Mucosa of stomach (tissue), 1 donor: Measurements from ENCODE around the gene WDFY3.

Source experiments
- H3K27me3 ChIP-seq: one replicate; pipeline ENCODE4 v1.7.0; 2013; ENCODE audit warnings: mild to moderate bottlenecking, low read length; ENCODE audit not compliant: control insufficient read depth, insufficient read depth
- H3K36me3 ChIP-seq: one replicate; pipeline ENCODE4 v1.7.0; 2013; ENCODE audit warnings: low read length; ENCODE audit not compliant: control insufficient read depth, insufficient read depth
- H3K4me1 ChIP-seq: one replicate; pipeline ENCODE4 v1.7.0; 2013; ENCODE audit warnings: mild to moderate bottlenecking, low read length; ENCODE audit not compliant: control insufficient read depth, insufficient read depth
- H3K4me3 ChIP-seq: one replicate; pipeline ENCODE4 v1.7.0; 2013; ENCODE audit warnings: low read length
- H3K9ac ChIP-seq: one replicate; pipeline ENCODE4 v1.7.0; 2013; ENCODE audit warnings: mild to moderate bottlenecking, low read length, moderate library complexity
- H3K9me3 ChIP-seq: one replicate; pipeline ENCODE4 v1.7.0; 2013; ENCODE audit warnings: mild to moderate bottlenecking, low read length, moderate library complexity; ENCODE audit not compliant: control insufficient read depth
- donor health status: Pancreatic carcinoma.

Gene WDFY3

DNA sequence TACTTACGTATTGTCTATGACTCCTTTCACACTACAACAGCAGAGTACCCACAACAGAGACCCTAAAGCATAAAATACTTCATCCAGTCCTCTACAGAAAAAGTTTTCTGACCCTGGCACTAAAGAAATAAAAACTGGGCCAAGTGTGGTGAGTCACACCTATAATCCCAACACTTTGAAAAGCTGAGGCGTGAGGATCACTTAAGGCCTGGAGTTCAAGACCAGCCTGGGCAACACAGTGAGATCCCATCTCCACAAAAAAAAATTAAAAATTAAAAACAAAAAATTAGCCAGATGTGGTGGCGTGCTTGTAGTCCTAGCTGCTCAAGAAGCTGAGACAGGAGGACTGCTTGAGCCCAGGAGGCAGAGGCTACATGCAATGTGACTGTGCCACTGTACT lies 66.9 kb downstream of the WDFY3 start:
- Histone ChIP-seq H3K9ac (no peak overlapping the region), H3K27me3 (no peaks in the 10 kb centered on the region), H3K9me3 (no peaks in the 10 kb centered on the region), H3K36me3 (no peaks in the 10 kb centered on the region), H3K4me1 (no peaks in the 10 kb centered on the region), H3K4me3 (no peak overlapping the region)

- Histone ChIP-seq H3K9ac (no peak overlapping the region), H3K27me3 (no peaks in the 10 kb centered on the region), H3K4me3 (no peak overlapping the region), H3K9me3 (no peaks in the 10 kb centered on the region), H3K4me1 (no peaks in the 10 kb centered on the region), H3K36me3 (no peaks in the 10 kb centered on the region)
Measured at GRCh38 chr4:84897516-84897915, 69.0 kb downstream of the WDFY3 start.

- H3K9ac ChIP-seq: no peak overlapping the region
- no peaks in the 10 kb centered on the region for H3K36me3 ChIP-seq
- H3K27me3 ChIP-seq: no peaks in the 10 kb centered on the region
- H3K4me1 ChIP-seq: no peaks in the 10 kb centered on the region
- no peak overlapping the region for H3K4me3 ChIP-seq
- H3K9me3 ChIP-seq: no peaks in the 10 kb centered on the region
Measured at GRCh38 chr4:84895283-84895682, 71.2 kb downstream of the WDFY3 start.

DNA sequence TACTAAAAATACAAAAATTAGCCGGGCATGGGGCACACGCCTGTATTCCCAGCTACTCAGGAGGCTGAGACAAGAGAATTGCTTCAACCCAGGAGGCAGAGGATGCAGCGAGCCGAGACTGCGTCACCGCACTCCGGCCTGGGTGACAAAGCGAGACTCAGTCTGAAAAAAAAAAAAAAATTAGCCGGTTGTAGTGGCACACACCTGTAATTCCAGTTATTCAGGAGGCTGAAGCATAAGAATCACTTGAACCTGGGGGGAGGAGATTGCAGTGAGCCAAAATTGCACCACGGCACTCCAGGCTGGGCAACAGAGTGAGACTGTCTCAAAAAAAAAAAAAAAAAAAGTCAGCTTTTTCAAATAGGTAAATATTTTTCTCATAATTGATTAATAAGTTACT lies 71.9 kb downstream of the WDFY3 start:
- Histone ChIP-seq H3K9ac (no peak overlapping the region), H3K36me3 (no peaks in the 10 kb centered on the region), H3K4me3 (no peak overlapping the region), H3K27me3 (no peaks in the 10 kb centered on the region), H3K9me3 (no peaks in the 10 kb centered on the region), H3K4me1 (no peaks in the 10 kb centered on the region)

DNA sequence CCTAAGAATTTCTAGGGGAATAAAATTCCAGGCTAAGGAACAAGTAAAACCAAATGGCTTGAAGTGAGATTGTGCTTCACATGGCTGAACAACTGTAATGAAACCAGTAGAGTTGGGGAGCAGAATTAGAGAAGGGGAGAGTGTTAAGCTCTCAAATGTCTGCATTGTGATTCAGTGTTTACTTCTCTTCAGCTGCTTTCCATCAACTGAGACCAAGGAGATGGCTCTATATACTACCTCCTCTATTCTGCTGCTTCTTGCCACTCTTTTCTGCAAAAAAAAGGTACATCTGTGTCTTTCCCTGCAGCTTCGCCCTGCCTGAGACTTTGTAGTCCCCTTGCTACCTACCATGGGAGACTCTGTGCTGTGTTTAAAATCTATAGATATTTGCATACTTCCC lies 73.5 kb downstream of the WDFY3 start:
- H3K4me3 ChIP-seq: no peak overlapping the region
- H3K27me3 ChIP-seq: no peaks in the 10 kb centered on the region
- no peaks in the 10 kb centered on the region for H3K4me1 ChIP-seq
- no peaks in the 10 kb centered on the region for H3K36me3 ChIP-seq
- H3K9me3 ChIP-seq: no peaks in the 10 kb centered on the region
- H3K9ac ChIP-seq: no peak overlapping the region

- H3K4me1 ChIP-seq: no peaks in the 10 kb centered on the region
- no peaks in the 10 kb centered on the region for H3K36me3 ChIP-seq
- no peaks in the 10 kb centered on the region for H3K27me3 ChIP-seq
- H3K9ac ChIP-seq: no peak overlapping the region
- no peaks in the 10 kb centered on the region for H3K9me3 ChIP-seq
- H3K4me3 ChIP-seq: no peak overlapping the region
Measured at GRCh38 chr4:84887824-84888223, 78.7 kb downstream of the WDFY3 start.

GRCh38 chr4:84879651-84880200 lies 86.8 kb downstream of the WDFY3 start:
- Histone ChIP-seq H3K9me3 (no peaks in the 10 kb centered on the region), H3K4me3 (no peak overlapping the region), H3K9ac (no peak overlapping the region), H3K36me3 (no peaks in the 10 kb centered on the region), H3K4me1 (no peaks in the 10 kb centered on the region), H3K27me3 (no peaks in the 10 kb centered on the region)

DNA sequence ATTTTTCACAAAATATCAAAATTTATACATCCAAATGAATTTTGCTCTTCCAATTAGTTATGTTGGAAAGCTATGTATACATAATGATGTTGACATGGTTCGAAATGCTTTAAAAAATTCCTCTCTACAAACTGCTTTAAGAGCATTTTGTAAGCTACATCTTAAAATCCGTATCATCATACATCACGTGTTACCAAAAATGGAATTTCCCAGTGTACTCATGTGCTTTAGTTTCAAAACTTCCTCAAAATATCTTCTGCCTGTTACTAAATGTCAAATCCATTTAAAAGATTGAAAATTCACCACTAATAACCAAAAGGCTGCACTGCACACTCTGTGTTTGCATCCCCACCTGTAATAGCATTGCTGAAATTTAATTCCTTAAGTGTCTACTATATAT lies 87.9 kb downstream of the WDFY3 start:
- H3K4me3 ChIP-seq: no peak overlapping the region
- H3K4me1 ChIP-seq: no peaks in the 10 kb centered on the region
- no peak overlapping the region for H3K9ac ChIP-seq
- no peaks in the 10 kb centered on the region for H3K27me3 ChIP-seq
- H3K9me3 ChIP-seq: no peaks in the 10 kb centered on the region
- H3K36me3 ChIP-seq: no peaks in the 10 kb centered on the region

GRCh38 chr4:84878090-84878489 lies 88.4 kb downstream of the WDFY3 start:
- no peaks in the 10 kb centered on the region for H3K27me3 ChIP-seq
- H3K9me3 ChIP-seq: no peaks in the 10 kb centered on the region
- H3K9ac ChIP-seq: no peak overlapping the region
- H3K36me3 ChIP-seq: no peaks in the 10 kb centered on the region
- no peak overlapping the region for H3K4me3 ChIP-seq
- H3K4me1 ChIP-seq: no peaks in the 10 kb centered on the region

- no peak overlapping the region for H3K4me3 ChIP-seq
- H3K36me3 ChIP-seq: no peaks in the 10 kb centered on the region
Measured at GRCh38 chr4:84877051-84877833, 89.2 kb downstream of the WDFY3 start.

DNA sequence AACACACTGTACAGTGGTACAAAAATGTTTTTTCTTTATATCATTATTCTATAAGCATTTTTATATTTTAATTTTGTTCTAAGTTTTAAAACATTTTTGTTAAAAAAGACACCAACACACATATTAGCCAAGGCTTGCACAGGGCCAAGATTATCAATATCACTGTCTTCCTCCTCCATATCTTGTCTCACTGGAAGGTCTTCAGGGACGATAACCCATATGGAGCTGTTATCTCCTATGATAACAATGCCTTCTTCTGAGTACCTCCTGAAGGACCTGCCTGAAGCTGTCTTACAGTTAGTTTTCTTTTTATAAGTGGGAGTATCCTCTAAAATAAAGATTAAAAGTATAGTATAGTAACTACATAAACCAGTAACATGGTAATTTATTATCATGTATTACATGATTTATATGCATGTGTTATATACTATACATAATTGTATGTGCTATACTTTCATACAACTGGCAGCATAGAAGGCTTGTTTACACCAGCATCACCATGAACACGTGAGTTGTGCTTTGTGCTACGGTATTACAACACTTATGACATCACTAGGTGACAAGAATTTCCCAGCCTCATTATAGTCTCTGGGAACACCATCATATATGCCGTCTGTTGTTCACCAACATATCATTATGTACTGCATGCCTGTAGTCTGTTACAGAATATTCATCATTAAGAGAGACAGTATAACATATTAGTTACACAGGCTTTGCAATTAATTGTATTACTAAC lies 90.7 kb downstream of the WDFY3 start:
- Histone ChIP-seq H3K9me3 (no peaks in the 10 kb centered on the region), H3K9ac (no peak overlapping the region), H3K4me1 (no peaks in the 10 kb centered on the region), H3K36me3 (no peaks in the 10 kb centered on the region), H3K4me3 (no peak overlapping the region), H3K27me3 (no peaks in the 10 kb centered on the region)

More at GRCh38 chr4:84877051-84877833, 89.2 kb downstream of the WDFY3 start:
- Histone ChIP-seq H3K27me3 (no peaks in the 10 kb centered on the region), H3K9me3 (no peaks in the 10 kb centered on the region), H3K9ac (no peak overlapping the region), H3K4me1 (no peaks in the 10 kb centered on the region)

- Histone ChIP-seq H3K9ac (no peak overlapping the region), H3K36me3 (no peaks in the 10 kb centered on the region), H3K9me3 (no peaks in the 10 kb centered on the region), H3K4me3 (no peak overlapping the region), H3K27me3 (no peaks in the 10 kb centered on the region), H3K4me1 (no peaks in the 10 kb centered on the region)
Measured at GRCh38 chr4:84874619-84875018, 91.9 kb downstream of the WDFY3 start.
